Ishikawa (cell line): ENCODE data around the gene PRG2.
A peak's percentile ranks its signal among the peaks of the same experiment; 100 is the strongest.

Experiments used
- CEBPB ChIP-seq: IDR thresholded peaks from 2 replicates; pipeline ENCODE4 v1.6.1; 2012
- CREB1 ChIP-seq: IDR thresholded peaks from 2 replicates; pipeline ENCODE4 v1.6.1; 2012; ENCODE audit warnings: low read depth
- EGR1 ChIP-seq: IDR thresholded peaks from 2 replicates; pipeline ENCODE4 v1.6.1; 2012
- EP300 ChIP-seq: IDR thresholded peaks from 2 replicates; pipeline ENCODE4 v1.6.1; 2012; ENCODE audit warnings: borderline replicate concordance
- FOXM1 ChIP-seq: IDR thresholded peaks from 2 replicates; pipeline ENCODE4 v1.6.1; 2012; ENCODE audit warnings: low read depth, borderline replicate concordance
- NFIC ChIP-seq: IDR thresholded peaks from 2 replicates; pipeline ENCODE4 v1.6.1; 2012
- RAD21 ChIP-seq: IDR thresholded peaks from 2 replicates; pipeline ENCODE4 v1.6.1; 2012; ENCODE audit warnings: low read depth
- TAF1 ChIP-seq: IDR thresholded peaks from 2 replicates; pipeline ENCODE4 v1.6.1; 2012; ENCODE audit warnings: low read depth, mild to moderate bottlenecking
- TCF12 ChIP-seq: IDR thresholded peaks from 2 replicates; pipeline ENCODE4 v1.6.1; 2012; ENCODE audit warnings: low read depth
- TEAD4 ChIP-seq: IDR thresholded peaks from 2 replicates; pipeline ENCODE4 v1.6.1; 2012
- YY1 ChIP-seq: IDR thresholded peaks from 2 replicates; pipeline ENCODE4 v1.6.1; 2012; ENCODE audit warnings: low read depth
- ZBTB7A ChIP-seq: IDR thresholded peaks from 2 replicates; pipeline ENCODE4 v1.6.1; 2012; ENCODE audit warnings: low read depth
- TF ChIP-seq, protein P1 (sequence below): IDR thresholded peaks from 2 replicates; pipeline ENCODE4 v1.6.1; 2012; ENCODE audit warnings: low read depth, mild to moderate bottlenecking
- TF ChIP-seq, protein P2 (sequence below): IDR thresholded peaks from 2 replicates; pipeline ENCODE4 v1.6.1; 2012
- TF ChIP-seq, protein P3 (sequence below): IDR thresholded peaks from 2 replicates; pipeline ENCODE4 v1.6.1; 2012

The PRG2 gene

DNA sequence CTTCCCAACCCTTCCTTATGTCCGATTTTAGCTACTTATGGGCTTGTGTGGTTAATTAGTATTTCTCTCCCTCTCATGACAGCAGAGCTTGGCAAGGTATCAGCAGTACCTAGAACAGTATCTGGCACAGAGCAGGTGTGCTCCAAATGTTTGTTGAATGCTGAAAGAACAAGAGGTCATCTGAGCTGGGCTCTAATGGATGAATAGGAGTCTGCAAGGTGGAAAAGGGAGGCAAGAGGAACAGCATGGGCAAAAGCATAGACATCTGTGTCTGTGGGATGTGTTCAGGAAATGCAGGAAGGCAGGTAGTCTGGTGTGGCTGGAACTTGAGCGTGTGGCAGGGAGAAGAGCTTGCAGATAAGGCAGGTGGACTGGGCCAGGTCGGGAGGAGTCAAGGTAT is 28.5 kb downstream of the PRG2 start:
- no peak for TF ChIP-seq CEBPB
- TF ChIP-seq, protein P1, sequence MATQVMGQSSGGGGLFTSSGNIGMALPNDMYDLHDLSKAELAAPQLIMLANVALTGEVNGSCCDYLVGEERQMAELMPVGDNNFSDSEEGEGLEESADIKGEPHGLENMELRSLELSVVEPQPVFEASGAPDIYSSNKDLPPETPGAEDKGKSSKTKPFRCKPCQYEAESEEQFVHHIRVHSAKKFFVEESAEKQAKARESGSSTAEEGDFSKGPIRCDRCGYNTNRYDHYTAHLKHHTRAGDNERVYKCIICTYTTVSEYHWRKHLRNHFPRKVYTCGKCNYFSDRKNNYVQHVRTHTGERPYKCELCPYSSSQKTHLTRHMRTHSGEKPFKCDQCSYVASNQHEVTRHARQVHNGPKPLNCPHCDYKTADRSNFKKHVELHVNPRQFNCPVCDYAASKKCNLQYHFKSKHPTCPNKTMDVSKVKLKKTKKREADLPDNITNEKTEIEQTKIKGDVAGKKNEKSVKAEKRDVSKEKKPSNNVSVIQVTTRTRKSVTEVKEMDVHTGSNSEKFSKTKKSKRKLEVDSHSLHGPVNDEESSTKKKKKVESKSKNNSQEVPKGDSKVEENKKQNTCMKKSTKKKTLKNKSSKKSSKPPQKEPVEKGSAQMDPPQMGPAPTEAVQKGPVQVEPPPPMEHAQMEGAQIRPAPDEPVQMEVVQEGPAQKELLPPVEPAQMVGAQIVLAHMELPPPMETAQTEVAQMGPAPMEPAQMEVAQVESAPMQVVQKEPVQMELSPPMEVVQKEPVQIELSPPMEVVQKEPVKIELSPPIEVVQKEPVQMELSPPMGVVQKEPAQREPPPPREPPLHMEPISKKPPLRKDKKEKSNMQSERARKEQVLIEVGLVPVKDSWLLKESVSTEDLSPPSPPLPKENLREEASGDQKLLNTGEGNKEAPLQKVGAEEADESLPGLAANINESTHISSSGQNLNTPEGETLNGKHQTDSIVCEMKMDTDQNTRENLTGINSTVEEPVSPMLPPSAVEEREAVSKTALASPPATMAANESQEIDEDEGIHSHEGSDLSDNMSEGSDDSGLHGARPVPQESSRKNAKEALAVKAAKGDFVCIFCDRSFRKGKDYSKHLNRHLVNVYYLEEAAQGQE = no peak
- TF ChIP-seq, protein P2, sequence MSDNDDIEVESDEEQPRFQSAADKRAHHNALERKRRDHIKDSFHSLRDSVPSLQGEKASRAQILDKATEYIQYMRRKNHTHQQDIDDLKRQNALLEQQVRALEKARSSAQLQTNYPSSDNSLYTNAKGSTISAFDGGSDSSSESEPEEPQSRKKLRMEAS = no peak
- no peak for TF ChIP-seq EGR1
- no peak for TF ChIP-seq TEAD4
- TF ChIP-seq CREB1 = no peak
- TF ChIP-seq, protein P3, sequence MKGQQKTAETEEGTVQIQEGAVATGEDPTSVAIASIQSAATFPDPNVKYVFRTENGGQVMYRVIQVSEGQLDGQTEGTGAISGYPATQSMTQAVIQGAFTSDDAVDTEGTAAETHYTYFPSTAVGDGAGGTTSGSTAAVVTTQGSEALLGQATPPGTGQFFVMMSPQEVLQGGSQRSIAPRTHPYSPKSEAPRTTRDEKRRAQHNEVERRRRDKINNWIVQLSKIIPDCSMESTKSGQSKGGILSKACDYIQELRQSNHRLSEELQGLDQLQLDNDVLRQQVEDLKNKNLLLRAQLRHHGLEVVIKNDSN = no peak
- TF ChIP-seq EP300 = no peak
- TF ChIP-seq YY1 = no peak
- TF ChIP-seq FOXM1 = no peak
- no peak for TF ChIP-seq TAF1

DNA sequence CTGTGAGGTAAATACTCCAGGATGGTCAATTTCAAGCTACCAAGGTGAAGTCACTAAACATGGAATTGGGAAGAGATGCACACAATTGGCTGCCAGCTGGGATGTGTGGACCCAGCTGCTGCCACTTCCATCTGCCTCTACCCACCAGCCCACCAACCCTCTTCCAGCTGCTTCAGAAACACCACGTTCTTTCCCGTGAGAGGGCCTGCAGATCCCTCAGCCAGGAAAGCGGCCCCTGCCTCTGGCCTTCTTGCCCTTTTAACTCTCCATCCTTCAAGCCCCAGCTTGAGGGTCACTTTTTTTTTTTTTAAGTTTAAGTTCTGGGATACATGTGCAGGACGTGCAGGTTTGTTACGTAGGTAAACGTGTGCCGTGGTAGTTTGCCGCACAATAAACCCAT is 29.5 kb downstream of the PRG2 start:
- TF ChIP-seq ZBTB7A (no peak), RAD21 (no peak), EP300 (no peak), FOXM1 (no peak), TEAD4 (no peak), TCF12 (no peak), TAF1 (no peak), CEBPB (no peak), EGR1 (no peak), NFIC (no peak), YY1 (no peak)
- TF ChIP-seq, protein P2 = no peak
- TF ChIP-seq, protein P1 = no peak
- TF ChIP-seq, protein P3 = no peak

DNA sequence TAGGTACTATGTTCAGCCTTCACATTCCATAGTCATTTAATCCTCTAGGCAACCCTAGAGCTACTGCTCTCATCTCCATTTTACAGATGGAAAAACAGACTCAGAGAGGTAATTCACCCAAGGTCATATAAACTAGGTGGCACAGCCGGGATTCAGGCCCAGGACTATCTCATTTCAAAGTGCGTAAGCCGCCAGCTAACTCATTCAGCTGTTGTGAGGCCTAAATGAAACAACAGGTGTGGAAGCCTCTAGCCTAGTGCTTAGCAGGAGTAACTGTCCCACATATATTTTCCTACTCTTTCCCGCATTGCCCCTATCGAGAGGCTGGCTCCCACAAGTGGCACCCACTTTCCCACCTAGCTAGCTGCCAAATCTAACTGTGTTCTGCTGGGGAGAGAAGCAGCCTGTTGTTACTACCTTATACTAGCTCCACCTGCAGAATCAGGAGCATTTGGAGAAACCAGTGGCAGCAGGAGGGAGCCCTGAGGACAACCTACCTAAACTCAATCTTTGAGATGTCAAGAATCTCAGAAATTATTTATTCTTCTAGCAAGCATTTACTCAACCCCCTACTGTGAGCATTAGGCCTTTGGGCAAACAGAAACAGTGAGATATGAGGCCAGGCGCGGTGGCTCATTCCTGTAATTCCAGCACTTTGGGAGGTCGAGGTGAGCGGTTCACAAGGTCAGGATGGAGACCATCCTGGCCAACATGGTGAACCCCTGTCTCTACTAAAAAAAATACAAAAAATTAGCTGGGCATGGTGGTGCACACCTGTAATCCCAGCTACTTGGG is 30.4 kb downstream of the PRG2 start:
- no peak for TF ChIP-seq FOXM1
- 0 out of 2 replicates have a peak, but pooled peaks have one; percentile 11 for TF ChIP-seq TEAD4

DNA sequence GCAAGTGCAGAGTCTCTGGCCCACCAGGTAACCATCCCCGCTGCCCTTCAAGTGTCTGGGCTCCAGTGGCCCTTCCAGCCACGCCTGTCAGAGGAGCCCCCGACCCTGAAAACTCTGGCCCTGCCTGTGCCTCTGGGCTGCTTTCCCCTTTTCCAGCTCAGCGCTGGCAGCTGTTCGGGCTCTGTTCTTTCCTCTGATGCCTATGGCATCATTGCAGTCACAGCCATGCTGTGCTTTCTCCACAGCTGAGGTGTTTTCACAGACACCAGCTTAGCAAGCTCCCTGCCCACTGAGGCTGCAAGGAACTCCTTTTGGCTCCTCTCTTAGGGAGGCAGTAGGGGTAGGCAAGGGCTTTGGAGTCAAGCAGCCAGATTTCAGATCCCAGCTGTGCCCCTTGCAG is 31.1 kb downstream of the PRG2 start:
- TF ChIP-seq NFIC = no peak
- no peak for TF ChIP-seq EGR1
- TF ChIP-seq TAF1 = no peak
- TF ChIP-seq TCF12 = no peak
- no peak for TF ChIP-seq RAD21
- TF ChIP-seq EP300 = no peak

DNA sequence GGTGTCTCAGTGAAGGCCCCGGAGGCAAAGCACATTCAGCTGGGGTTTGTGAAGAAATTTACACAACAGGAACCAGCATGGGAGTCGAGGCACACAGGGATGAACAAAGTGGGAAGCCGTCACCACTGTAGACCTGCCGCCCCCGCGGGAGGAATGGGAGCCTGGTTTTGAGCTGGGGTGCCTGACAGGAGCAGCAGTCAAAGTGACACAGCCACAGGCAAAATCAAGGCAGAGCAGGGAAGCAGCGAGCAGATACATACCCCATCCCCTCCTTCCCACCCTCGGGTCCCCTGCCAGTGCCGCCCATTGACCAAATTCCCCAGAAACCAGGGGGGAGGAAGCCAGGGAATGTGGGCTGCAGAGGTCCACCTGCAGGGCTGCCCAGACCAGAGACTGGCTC is 31.5 kb downstream of the PRG2 start:
- no peak for TF ChIP-seq FOXM1
- TF ChIP-seq YY1 = no peak
- TF ChIP-seq, protein P3 = no peak
- TF ChIP-seq TEAD4 = no peak
- TF ChIP-seq EP300 = no peak
- TF ChIP-seq TCF12 = no peak
- no peak for TF ChIP-seq CEBPB
- TF ChIP-seq RAD21 = no peak
- no peak for TF ChIP-seq CREB1
- TF ChIP-seq, protein P2 = no peak

DNA sequence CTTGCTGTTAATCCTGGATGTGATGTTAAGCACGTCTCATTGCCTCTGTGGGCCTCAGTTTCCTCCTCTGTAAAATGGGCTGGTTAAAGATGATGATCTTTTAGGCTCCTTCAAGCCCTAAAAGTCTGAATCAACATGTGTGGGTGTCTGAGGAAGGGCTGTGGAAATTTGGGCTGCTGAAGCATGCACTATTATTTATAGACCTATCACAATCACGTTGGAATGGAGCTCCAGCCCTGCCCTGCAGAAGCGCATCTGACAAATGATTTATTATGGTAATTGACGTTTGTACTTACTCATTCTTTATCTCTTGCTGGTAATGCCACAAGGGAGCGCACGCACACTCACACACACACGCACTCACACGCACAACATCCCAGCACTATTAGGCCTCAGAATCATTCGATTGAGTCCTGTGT is 31.9 kb downstream of the PRG2 start:
- TF ChIP-seq EP300 = no peak
- no peak for TF ChIP-seq CREB1
- TF ChIP-seq, protein P3 = no peak
- TF ChIP-seq YY1 = no peak
- no peak for TF ChIP-seq RAD21
- no peak for TF ChIP-seq ZBTB7A
- no peak for TF ChIP-seq TCF12
- TF ChIP-seq CEBPB = no peak
- no peak for TF ChIP-seq EGR1
- TF ChIP-seq NFIC = no peak
- TF ChIP-seq, protein P1 = no peak
- TF ChIP-seq, protein P2 = no peak
- no peak for TF ChIP-seq FOXM1
